Fibroblast of lung (primary cell): ENCODE data around the gene TRIB2. TPM values are rescaled to one million over a fixed set of nuclear protein-coding genes. Genes with fewer than 3 reads are reported as not detected.

Source experiments
- DNase-seq, 2 donors: peaks; one replicate each; pipeline versions ENCODE4 v3.0.0 to v3.0.0-alpha.2; 2010; ENCODE audit warnings: low read depth in 2 of 2
- H2AFZ ChIP-seq: 2 replicates; pipeline ENCODE4 v1.5.1; 2012; ENCODE audit warnings: low read length, control low read depth, inconsistent platforms
- H3K27ac ChIP-seq: 2 replicates; pipeline ENCODE4 v1.5.1; 2011; ENCODE audit warnings: low read length, control low read depth; ENCODE audit not compliant: insufficient read depth
- H3K27me3 ChIP-seq: 2 replicates; pipeline ENCODE4 v1.5.1; 2011; ENCODE audit warnings: mild to moderate bottlenecking, low read length; ENCODE audit not compliant: control insufficient read depth, insufficient read depth
- H3K36me3 ChIP-seq: 2 replicates; pipeline ENCODE4 v1.5.1; 2011; ENCODE audit warnings: low read length; ENCODE audit not compliant: control insufficient read depth, insufficient read depth
- H3K4me1 ChIP-seq: 2 replicates; pipeline ENCODE4 v1.5.1; 2011; ENCODE audit warnings: low read length; ENCODE audit not compliant: control insufficient read depth, insufficient read depth; ENCODE audit errors: extremely low read depth
- H3K4me2 ChIP-seq: 2 replicates; pipeline ENCODE4 v1.5.1; 2011; ENCODE audit warnings: low read length, control low read depth; ENCODE audit not compliant: insufficient read depth; ENCODE audit errors: extremely low read depth
- H3K4me3 ChIP-seq, 4 experiments: fragments of 200-600 bp in 1 of 4; sonication (generic) in 1 of 4; replicated peaks in 1 of 4; 2 replicates each; pipeline ENCODE4 v1.5.1; 2011 to 2016; ENCODE audit warnings: low read length in 4 of 4, low read depth in 3 of 4, mild to moderate bottlenecking in 3 of 4, control low read depth in 2 of 4, inconsistent platforms in 1 of 4, mixed read lengths in 1 of 4; ENCODE audit not compliant: insufficient read depth in 1 of 4; ENCODE audit errors: control extremely low read depth in 1 of 4
- H3K79me2 ChIP-seq: 2 replicates; pipeline ENCODE4 v1.5.1; 2012; ENCODE audit warnings: mild to moderate bottlenecking, low read length, inconsistent platforms; ENCODE audit not compliant: control insufficient read depth, insufficient read depth
- H3K9ac ChIP-seq: 2 replicates; pipeline ENCODE4 v1.5.1; 2011; ENCODE audit warnings: mild to moderate bottlenecking, low read length, control low read depth; ENCODE audit not compliant: insufficient read depth
- H3K9me3 ChIP-seq: 2 replicates; pipeline ENCODE4 v1.5.1; 2012; ENCODE audit warnings: low read depth, low read length; ENCODE audit not compliant: control insufficient read depth, insufficient read depth
- H4K20me1 ChIP-seq: 2 replicates; pipeline ENCODE4 v1.5.1; 2011; ENCODE audit warnings: low read length; ENCODE audit not compliant: control insufficient read depth, insufficient read depth; ENCODE audit errors: extremely low read depth
- CTCF ChIP-seq, 2 donors: IDR thresholded peaks in 1 of 2; conservative IDR thresholded peaks in 1 of 2; 1 replicate in 1 of 2; 2 replicates in 1 of 2; pipeline ENCODE4 v1.5.1; 2011 to 2012; ENCODE audit warnings: low read length in 2 of 2, control low read depth in 1 of 2, inconsistent platforms in 1 of 2, low read depth in 1 of 2, mild to moderate bottlenecking in 1 of 2
- EZH2 ChIP-seq: IDR thresholded peaks from 2 replicates; pipeline ENCODE4 v1.5.1; 2012; ENCODE audit warnings: low read length, control low read depth, mild to moderate bottlenecking; ENCODE audit errors: missing control alignments
- polyA plus RNA-seq, 2 donors: library from polyadenylated mRNA; depleted of rRNA in 1 of 2; stranded (reverse) in 1 of 2; unstranded in 1 of 2; fragments of >200 nt; gene quantifications; 2 replicates each; pipeline ENCODE4 v1.2.1, GENCODE V29; 2011 to 2012; ENCODE audit warnings: missing spikeins in 1 of 2
- total RNA-seq: library from RNA; depleted of rRNA; stranded (reverse); fragments of >200 nt; gene quantifications from 2 replicates; pipeline ENCODE4 v1.2.1, GENCODE V29; 2014

The TRIB2 gene
- total and polyA plus RNA-seq, 2 donors (not counting 1 experiment from before 2014, with no cell fraction given) = 26.1 to 31.0 TPM

GRCh38 chr2:12685145-12685544 lies 31.6 kb upstream of the TRIB2 start:
- peak; percentile 69 to 77 for DNase-seq

DNA sequence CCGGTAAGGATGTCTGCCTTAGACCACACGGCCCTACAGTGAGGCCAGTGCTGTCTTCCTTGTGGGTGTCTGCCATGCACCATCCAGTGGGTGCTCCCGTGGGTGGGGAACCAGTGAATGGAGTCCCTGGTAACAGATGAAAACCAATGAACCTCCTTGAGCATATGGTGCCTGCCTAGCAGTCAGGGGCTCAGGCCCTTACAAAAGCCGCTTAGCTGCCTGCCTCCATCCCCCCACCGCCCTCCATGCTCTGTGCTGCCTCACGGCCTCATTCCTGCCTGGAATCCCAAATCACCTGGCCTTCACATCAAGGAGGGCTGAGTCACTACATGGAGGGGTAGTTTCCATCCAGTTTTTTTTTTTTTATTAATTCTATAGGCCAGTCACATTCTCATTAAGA lies 30.8 kb upstream of the TRIB2 start:
- TF ChIP-seq EZH2 (no peak), CTCF (conservative IDR thresholded peaks at IDR 0.05 in 1 of 2, IDR thresholded peaks at IDR 0.05 in 1 of 2; ENCODE audit: low read depth in 1 of 2, low read length in 2 of 2) (no peak)

More at GRCh38 chr2:12685145-12685544, 31.6 kb upstream of the TRIB2 start:
- H3K27me3 ChIP-seq = no peaks in the 10 kb centered on the region
- no peaks in the 10 kb centered on the region for H3K4me1 ChIP-seq
- H3K9ac ChIP-seq = no peak overlapping the region
- H3K27ac ChIP-seq = no peak overlapping the region
- TF ChIP-seq EZH2 (no peak), CTCF (conservative IDR thresholded peaks at IDR 0.05 in 1 of 2, IDR thresholded peaks at IDR 0.05 in 1 of 2; ENCODE audit: low read depth in 1 of 2, low read length in 2 of 2) (no peak)
- no peak overlapping the region for H3K4me2 ChIP-seq
- H3K9me3 ChIP-seq = no peaks in the 10 kb centered on the region
- H4K20me1 ChIP-seq = no peaks in the 10 kb centered on the region
- no peak overlapping the region for H2AFZ ChIP-seq
- no peaks in the 10 kb centered on the region for H3K36me3 ChIP-seq
- no peaks in the 10 kb centered on the region for H3K79me2 ChIP-seq
- no peak overlapping the region for H3K4me3 ChIP-seq

DNA sequence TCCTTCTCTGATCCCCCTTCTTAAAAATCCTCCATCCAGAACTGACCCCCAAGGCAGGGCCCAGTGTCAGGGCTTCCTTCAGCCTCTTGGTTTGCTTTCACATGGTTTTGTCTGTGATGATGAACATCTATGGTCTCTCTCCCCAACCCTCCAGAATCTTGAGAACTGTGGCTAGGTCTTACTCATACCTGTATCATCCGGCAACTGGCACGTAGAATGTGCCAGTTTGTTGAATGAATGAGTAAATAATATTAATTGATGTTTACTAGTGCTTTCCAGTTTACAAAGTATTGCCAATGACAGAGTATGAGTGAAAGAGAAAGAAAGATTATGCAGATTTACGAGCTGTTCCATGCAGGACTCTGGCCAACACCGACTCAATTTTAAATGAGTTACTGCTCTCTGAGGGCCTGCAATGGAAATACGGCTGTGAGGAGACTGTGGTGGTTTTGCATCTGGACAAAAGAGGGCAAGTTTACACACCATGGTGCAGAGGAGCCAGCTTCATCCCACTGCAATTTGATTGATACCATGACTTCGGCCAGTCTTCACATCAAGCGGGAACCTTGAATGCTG lies 29.9 kb upstream of the TRIB2 start:
- Histone ChIP-seq H4K20me1 (no peaks in the 10 kb centered on the region), H3K27me3 (no peaks in the 10 kb centered on the region), H3K9me3 (no peaks in the 10 kb centered on the region), H3K79me2 (no peaks in the 10 kb centered on the region), H3K27ac (no peak overlapping the region), H3K9ac (no peak overlapping the region), H3K4me1 (no peaks in the 10 kb centered on the region), H3K36me3 (no peaks in the 10 kb centered on the region), H2AFZ (no peak overlapping the region), H3K4me3 (no peak overlapping the region), H3K4me2 (no peak overlapping the region)
- no peak for TF ChIP-seq EZH2
- no peak for TF ChIP-seq CTCF (conservative IDR thresholded peaks at IDR 0.05 in 1 of 2, IDR thresholded peaks at IDR 0.05 in 1 of 2; ENCODE audit: low read depth in 1 of 2, low read length in 2 of 2)
- no peak for DNase-seq

More for the DNA sequence above, 30.8 kb upstream of the TRIB2 start:
- H3K9ac ChIP-seq = no peak overlapping the region
- H3K4me2 ChIP-seq = no peak overlapping the region
- no peak for DNase-seq
- no peak overlapping the region for H3K27ac ChIP-seq
- no peaks in the 10 kb centered on the region for H3K9me3 ChIP-seq
- H3K4me1 ChIP-seq = no peaks in the 10 kb centered on the region
- no peak overlapping the region for H2AFZ ChIP-seq
- no peak overlapping the region for H3K4me3 ChIP-seq
- H4K20me1 ChIP-seq = no peaks in the 10 kb centered on the region
- no peaks in the 10 kb centered on the region for H3K79me2 ChIP-seq
- no peaks in the 10 kb centered on the region for H3K36me3 ChIP-seq
- no peaks in the 10 kb centered on the region for H3K27me3 ChIP-seq
